ENCODE results near the gene NOP58. TPM values are rescaled to one million over a fixed set of nuclear protein-coding genes. Genes with fewer than 3 reads are reported as not detected.
A peak's percentile ranks its signal among the peaks of the same experiment; 100 is the strongest.

Gene NOP58, protein sequence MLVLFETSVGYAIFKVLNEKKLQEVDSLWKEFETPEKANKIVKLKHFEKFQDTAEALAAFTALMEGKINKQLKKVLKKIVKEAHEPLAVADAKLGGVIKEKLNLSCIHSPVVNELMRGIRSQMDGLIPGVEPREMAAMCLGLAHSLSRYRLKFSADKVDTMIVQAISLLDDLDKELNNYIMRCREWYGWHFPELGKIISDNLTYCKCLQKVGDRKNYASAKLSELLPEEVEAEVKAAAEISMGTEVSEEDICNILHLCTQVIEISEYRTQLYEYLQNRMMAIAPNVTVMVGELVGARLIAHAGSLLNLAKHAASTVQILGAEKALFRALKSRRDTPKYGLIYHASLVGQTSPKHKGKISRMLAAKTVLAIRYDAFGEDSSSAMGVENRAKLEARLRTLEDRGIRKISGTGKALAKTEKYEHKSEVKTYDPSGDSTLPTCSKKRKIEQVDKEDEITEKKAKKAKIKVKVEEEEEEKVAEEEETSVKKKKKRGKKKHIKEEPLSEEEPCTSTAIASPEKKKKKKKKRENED
- 40.2 and 42.1 TPM in 2 replicates for total RNA-seq

DNA sequence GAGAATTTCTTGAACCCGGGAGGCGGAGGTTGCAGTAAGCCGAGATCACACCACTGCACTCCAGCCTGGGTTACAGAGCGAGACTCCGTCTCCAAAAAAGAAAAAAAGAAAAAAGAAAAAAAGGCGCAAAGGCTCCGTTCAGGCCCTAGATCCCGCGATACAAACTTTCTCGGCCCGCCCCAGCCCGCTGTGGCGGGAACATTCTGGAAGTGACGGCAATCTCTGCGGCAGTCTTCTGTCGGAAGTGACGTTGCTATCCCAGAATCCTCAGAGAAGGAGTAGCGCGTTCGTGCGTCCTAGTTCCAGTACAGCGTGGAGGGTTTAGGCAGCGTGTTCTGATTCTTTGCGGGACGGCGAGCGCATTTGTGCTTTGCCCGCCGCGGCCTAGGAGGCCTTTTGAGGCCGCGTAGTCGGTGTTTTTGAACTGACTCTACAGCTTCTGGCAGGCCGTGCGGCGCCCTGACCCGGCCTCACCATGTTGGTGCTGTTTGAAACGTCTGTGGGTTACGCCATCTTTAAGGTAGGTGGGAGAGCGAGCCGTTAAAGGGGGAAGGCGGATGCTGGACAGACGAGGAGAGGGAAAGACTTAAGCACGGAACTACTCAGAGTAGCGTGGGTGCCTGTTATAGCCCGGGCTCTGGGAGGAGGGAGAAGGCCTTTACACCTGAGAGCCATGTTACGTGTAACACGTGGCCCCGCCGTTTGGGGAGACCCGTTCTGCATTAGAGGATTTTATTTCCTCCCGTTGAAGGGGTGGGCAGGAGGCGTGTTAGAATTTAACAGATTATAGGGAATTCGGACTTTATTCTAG is at the start of gene NOP58:
TSS of gene NOP58 (plus strand) at position 297 of the 811 bp plus-strand sequence. CDS start at position 476, 179 bp downstream.

DNA sequence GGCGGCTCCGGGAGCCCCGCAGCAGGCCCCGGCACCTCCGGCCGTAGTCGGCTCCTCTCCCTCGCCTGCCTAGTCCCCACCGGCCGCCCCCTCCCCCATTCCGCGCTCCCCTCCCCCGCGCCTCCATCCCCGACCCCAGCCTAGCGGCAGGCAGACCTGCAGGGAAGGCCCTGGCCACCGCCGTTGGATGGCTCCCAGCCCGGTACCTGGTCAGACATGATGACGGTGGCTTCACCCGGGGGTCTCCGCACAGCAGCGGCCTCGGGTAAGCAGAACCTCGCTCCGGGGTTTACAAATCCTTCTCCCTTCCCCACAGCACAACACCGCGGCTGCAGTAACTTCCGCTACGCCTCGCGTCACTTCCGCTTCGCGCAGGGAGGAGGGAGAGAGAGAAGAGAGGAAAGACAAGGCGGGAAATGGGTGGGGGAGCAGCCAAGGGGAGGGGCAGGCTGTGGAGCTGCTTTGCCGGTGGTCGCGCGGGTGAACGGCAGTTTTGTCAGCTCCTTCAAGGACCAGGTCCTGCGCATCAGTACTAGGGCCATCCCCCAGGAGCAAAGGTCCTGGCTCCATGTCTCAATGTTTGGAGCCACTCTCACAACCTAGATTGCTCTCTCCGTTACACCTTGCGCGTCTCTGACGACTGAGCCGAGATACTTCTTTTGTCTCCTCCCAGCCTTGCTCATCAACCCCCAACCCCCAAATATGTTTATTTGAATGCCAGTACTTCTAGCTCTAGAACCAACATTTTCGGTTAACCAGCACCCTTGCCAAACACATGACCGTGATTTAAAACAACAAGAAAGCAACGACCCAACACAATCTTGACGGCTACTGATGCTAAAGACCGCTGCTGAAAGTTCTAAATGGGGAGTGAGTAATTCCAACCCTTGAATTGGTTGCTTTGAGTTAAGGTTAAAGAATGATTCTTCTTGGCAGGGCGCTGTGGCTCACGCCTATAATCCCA is 27.0 kb upstream of the NOP58 start, which contains the start of gene SUMO1:
TSS of gene SUMO1 (minus strand) at position 364 of the 964 bp plus-strand sequence. CDS start at position 218, 146 bp downstream.

Small RNAs within 50 kb of the gene (small RNA-seq; reads per million reads assigned to genes)
- not detected for gene AC079354.2
- not detected for gene RF00575
- gene RN7SL753P = not detected
- gene SNORD11 = 21.4 reads per million, percentile 95 among the genes with 10 or more reads in this experiment
- 6.0 reads per million, percentile 82 among the genes with 10 or more reads in this experiment for gene SNORD11B
- 243 reads per million, percentile 99 among the genes with 10 or more reads in this experiment for gene SNORD70

Other genes with a start within 250 kb of the NOP58 start
- gene FZD7, start 231.9 kb upstream of the NOP58 start, total RNA-seq = 21.3 and 22.6 TPM in 2 replicates
- gene KIAA2012, start 192.5 kb upstream of the NOP58 start, total RNA-seq = not detected in 2 replicates
- 84.2 and 92.0 TPM in 2 replicates for gene SUMO1, start 27.2 kb upstream of the NOP58 start, total RNA-seq
- gene BMPR2, start 110.6 kb downstream of the NOP58 start, total RNA-seq = 42.6 and 47.4 TPM in 2 replicates

All from hair follicle dermal papilla cell (primary cell).